GM23338 (cell line): ENCODE measurements around the gene NSMCE4A. TPM values are rescaled to one million over a fixed set of nuclear protein-coding genes. Genes with fewer than 3 reads are reported as not detected.

Source experiments
- ATAC-seq: fragments of 200-7000 bp; cut with Tn5 transposase; 3 replicates; pipeline ENCODE4 v1.9.1; 2020
- DNase-seq: peaks from one replicate; pipeline ENCODE4 v3.0.0-alpha.2; 2015; ENCODE audit warnings: low spot score
- H2AFZ ChIP-seq: fragments of 200-600 bp; sonication (generic); 2 replicates; pipeline ENCODE4 v1.8.0; 2016; ENCODE audit warnings: antibody characterized with exemption, mild to moderate bottlenecking, moderate library complexity
- H3F3A ChIP-seq: fragments of 200-600 bp; sonication (generic); replicated peaks from 2 replicates; pipeline ENCODE4 v1.8.0; 2017; ENCODE audit warnings: antibody characterized with exemption, mixed run types, low read depth
- H3K27ac ChIP-seq: fragments of 200-600 bp; sonication (generic); 2 replicates; pipeline ENCODE4 v1.6.1; 2016; ENCODE audit warnings: low read depth
- H3K27me3 ChIP-seq: fragments of 200-600 bp; sonication (generic); 2 replicates; pipeline ENCODE4 v1.8.0; 2016; ENCODE audit warnings: mild to moderate bottlenecking, mixed run types, moderate library complexity; ENCODE audit not compliant: insufficient read depth
- H3K36me3 ChIP-seq: fragments of 200-600 bp; sonication (generic); 2 replicates; pipeline ENCODE4 v1.8.0; 2016; ENCODE audit warnings: mild to moderate bottlenecking; ENCODE audit not compliant: insufficient read depth
- H3K4me1 ChIP-seq: fragments of 200-600 bp; sonication (generic); 2 replicates; pipeline ENCODE4 v1.8.0; 2016; ENCODE audit warnings: mild to moderate bottlenecking, moderate library complexity; ENCODE audit not compliant: insufficient read depth
- H3K4me2 ChIP-seq: fragments of 200-600 bp; sonication (generic); 2 replicates; pipeline ENCODE4 v1.7.1; 2017; ENCODE audit warnings: mixed run types
- H3K4me3 ChIP-seq: fragments of 200-600 bp; sonication (generic); 2 replicates; pipeline ENCODE4 v1.6.1; 2016; ENCODE audit warnings: mixed run types
- H3K79me2 ChIP-seq: fragments of 200-600 bp; sonication (generic); replicated peaks from 2 replicates; pipeline ENCODE4 v1.8.0; 2017; ENCODE audit warnings: mild to moderate bottlenecking; ENCODE audit not compliant: insufficient read depth
- H3K9me2 ChIP-seq: fragments of 200-600 bp; sonication (generic); 2 replicates; pipeline ENCODE4 v1.8.0; 2017; ENCODE audit not compliant: insufficient read depth
- H4K20me1 ChIP-seq: fragments of 200-600 bp; sonication (generic); replicated peaks from 2 replicates; pipeline ENCODE4 v1.8.0; 2017; ENCODE audit warnings: mild to moderate bottlenecking; ENCODE audit not compliant: insufficient read depth
- H3K27ac Mint-ChIP-seq: 2 replicates; pipeline ENCODE4 v1.8.0; 2020; ENCODE audit warnings: inconsistent platforms, mild to moderate bottlenecking, moderate library complexity, mixed read lengths
- H3K27me3 Mint-ChIP-seq: 3 replicates; pipeline ENCODE4 v1.8.0; 2022; ENCODE audit warnings: low read depth, mild to moderate bottlenecking, moderate library complexity, mixed read lengths, inconsistent platforms; ENCODE audit not compliant: insufficient read depth, poor library complexity
- H3K36me3 Mint-ChIP-seq: 3 replicates; pipeline ENCODE4 v1.8.0; 2021; ENCODE audit warnings: low read depth, mild to moderate bottlenecking, inconsistent platforms, moderate library complexity, mixed read lengths
- H3K4me1 Mint-ChIP-seq: 3 replicates; pipeline ENCODE4 v1.8.0; 2020; ENCODE audit warnings: mild to moderate bottlenecking, inconsistent platforms, mixed read lengths
- H3K4me3 Mint-ChIP-seq: 3 replicates; pipeline ENCODE4 v1.8.0; 2021; ENCODE audit warnings: moderate library complexity, mild to moderate bottlenecking, inconsistent platforms, mixed read lengths
- H3K9me3 Mint-ChIP-seq: 3 replicates; pipeline ENCODE4 v1.8.0; 2020; ENCODE audit warnings: moderate library complexity, mild to moderate bottlenecking, inconsistent platforms, mixed read lengths
- CREB1 ChIP-seq: fragments of 250-450 bp; sonication (Bioruptor Pico); IDR thresholded peaks from 2 replicates; pipeline ENCODE4 v1.5.0; 2020; ENCODE audit warnings: low read depth, mild to moderate bottlenecking, moderate library complexity
- ETS1 ChIP-seq: IDR thresholded peaks from 2 replicates; pipeline ENCODE4 v1.6.1; 2016; ENCODE audit warnings: antibody characterized with exemption
- EZH2 ChIP-seq: fragments of 200-600 bp; sonication (generic); IDR thresholded peaks from one replicate; pipeline ENCODE4 v1.8.0; 2017; ENCODE audit warnings: antibody characterized with exemption, mild to moderate bottlenecking, low read depth; ENCODE audit not compliant: unreplicated experiment
- EZH2phosphoT487 ChIP-seq: fragments of 200-600 bp; sonication (generic); IDR thresholded peaks from one replicate; pipeline ENCODE4 v1.8.1; 2018; ENCODE audit warnings: antibody characterized with exemption; ENCODE audit not compliant: unreplicated experiment
- JUNB ChIP-seq: IDR thresholded peaks from one replicate; pipeline ENCODE4 v1.6.1; 2016; ENCODE audit warnings: antibody characterized with exemption; ENCODE audit not compliant: unreplicated experiment
- NANOG ChIP-seq: IDR thresholded peaks from 2 replicates; pipeline ENCODE4 v1.6.1; 2016; ENCODE audit warnings: antibody characterized with exemption, borderline replicate concordance
- POLR2AphosphoS5 ChIP-seq: IDR thresholded peaks from 2 replicates; pipeline ENCODE4 v1.6.1; 2016; ENCODE audit warnings: antibody characterized with exemption, low read depth
- STAT1 ChIP-seq: IDR thresholded peaks from one replicate; pipeline ENCODE4 v1.6.1; 2016; ENCODE audit warnings: antibody characterized with exemption; ENCODE audit not compliant: unreplicated experiment
- ZNF114 ChIP-seq: fragments of 250-450 bp; sonication (Bioruptor Pico); IDR thresholded peaks from 2 replicates; pipeline ENCODE4 v1.5.0; 2020; ENCODE audit warnings: mild to moderate bottlenecking, moderate library complexity
- ZNF331 ChIP-seq: fragments of 250-450 bp; sonication (Bioruptor Pico); IDR thresholded peaks from 2 replicates; pipeline ENCODE4 v1.5.0; 2020; ENCODE audit warnings: low read depth, mild to moderate bottlenecking, moderate library complexity
- ZNF462 ChIP-seq: fragments of 250-450 bp; sonication (Bioruptor Pico); IDR thresholded peaks from 2 replicates; pipeline ENCODE4 v1.5.0; 2020; ENCODE audit warnings: mild to moderate bottlenecking, moderate library complexity
- polyA plus RNA-seq: library from polyadenylated mRNA; unstranded; fragments of >200 nt; fragmentation: Nextera tagmentation; extraction: Ambion mirVana; gene quantifications from 2 replicates; pipeline ENCODE4 v1.2.1, GENCODE V29; 2016
- total RNA-seq: library from RNA; depleted of rRNA; stranded (reverse); fragments of >200 nt; shearing (Covaris generic); gene quantifications from 2 replicates; pipeline ENCODE4 v1.2.3, GENCODE V29; 2014

Gene NSMCE4A
- total and polyA plus RNA-seq, 2 experiments from 2014 or later = 84.8 to 94.9 TPM

- Histone ChIP-seq H2AFZ (no peak overlapping the region), H3K79me2 (peaks cover 68% of the 10 kb centered on the region), H3F3A (no peaks in the 10 kb centered on the region), H3K27me3 (no peaks in the 10 kb centered on the region), H3K4me2 (no peak overlapping the region), H3K4me3 (no peak overlapping the region), H3K4me1 (peaks cover 4% of the 10 kb centered on the region; the same call in 1 of the 2 replicates), H4K20me1 (0 out of 2 replicates have a peak, but pooled peaks cover 3% of the 10 kb centered on the region), H3K9me2 (no peaks in the 10 kb centered on the region), H3K36me3 (peaks cover 3% of the 10 kb centered on the region; the same call in 1 of the 2 replicates), H3K27ac (no peak overlapping the region)
- H3K36me3 Mint-ChIP-seq = peaks cover 51% of the 10 kb centered on the region
- no peak overlapping the region for H3K4me3 Mint-ChIP-seq
- peaks cover 7% of the 10 kb centered on the region; the same call in 2 of the 3 replicates for H3K4me1 Mint-ChIP-seq
- DNase-seq (no peak), ATAC-seq (no peak)
- TF ChIP-seq EZH2 (no peak), NANOG (no peak), EZH2phosphoT487 (no peak), ETS1 (no peak), JUNB (no peak), POLR2AphosphoS5 (no peak), STAT1 (no peak), ZNF331 (CRISPR knock-in tag) (no peak)
- H3K27ac Mint-ChIP-seq = no peak overlapping the region
- H3K9me3 Mint-ChIP-seq = peaks cover 8% of the 10 kb centered on the region; the same call in 1 of the 3 replicates
- peaks cover 3% of the 10 kb centered on the region for H3K27me3 Mint-ChIP-seq
Measured at GRCh38 chr10:121921238-121921931, 53.6 kb downstream of the NSMCE4A start.

- Histone ChIP-seq H3F3A (no peaks in the 10 kb centered on the region), H4K20me1 (0 out of 2 replicates have a peak, but pooled peaks cover 3% of the 10 kb centered on the region), H3K79me2 (peaks cover 57% of the 10 kb centered on the region), H3K4me2 (no peak overlapping the region), H3K27me3 (no peaks in the 10 kb centered on the region), H3K27ac (no peak overlapping the region), H3K4me1 (peaks cover 4% of the 10 kb centered on the region; the same call in 1 of the 2 replicates), H3K4me3 (no peak overlapping the region), H3K36me3 (peaks cover 3% of the 10 kb centered on the region; the same call in 1 of the 2 replicates), H3K9me2 (no peaks in the 10 kb centered on the region), H2AFZ (no peak overlapping the region)
- TF ChIP-seq CREB1 (no peak), POLR2AphosphoS5 (no peak), NANOG (no peak), JUNB (no peak), ZNF114 (CRISPR knock-in tag) (no peak), ZNF462 (CRISPR knock-in tag) (no peak)
- no peak overlapping the region for H3K27ac Mint-ChIP-seq
- H3K9me3 Mint-ChIP-seq = peaks cover 8% of the 10 kb centered on the region; the same call in 1 of the 3 replicates
- no peak for DNase-seq
- peaks cover 64% of the 10 kb centered on the region for H3K36me3 Mint-ChIP-seq
- no peak overlapping the region for H3K4me3 Mint-ChIP-seq
- H3K27me3 Mint-ChIP-seq = no peaks in the 10 kb centered on the region
- peaks cover 7% of the 10 kb centered on the region; the same call in 2 of the 3 replicates for H3K4me1 Mint-ChIP-seq
- no peak for ATAC-seq
Measured at GRCh38 chr10:121919666-121920065, 55.4 kb downstream of the NSMCE4A start.
